HUDEP-2 (cell line): ENCODE measurements around the gene FAM181B.
"Not testable (repeated sequence)": the region's sequence is repeated elsewhere in the genome, so short reads cannot be mapped to it uniquely, and the experiment has no call there.

Experiments used
- DNase-seq, 76 experiments: peaks; one replicate each; lab custom pipeline; 2025; ENCODE audit not compliant: unreplicated experiment in 76 of 76; lab: John Stamatoyannopoulos, UW

The FAM181B gene

GRCh38 chr11:82732734-82733443 is 775 bp downstream of the FAM181B start:
- peak in 1 of 76 experiments; percentile 19 for DNase-seq

GRCh38 chr11:82732348-82732733 is 1.3 kb downstream of the FAM181B start:
- no peak for DNase-seq

- DNase-seq, result no peak
Measured at GRCh38 chr11:82731691-82732277, 1.9 kb downstream of the FAM181B start.

GRCh38 chr11:82730754-82731153 is 2.9 kb downstream of the FAM181B start:
- no peak for DNase-seq

- DNase-seq, result no peak
Measured at GRCh38 chr11:82730286-82730685, 3.4 kb downstream of the FAM181B start.

- no peak for DNase-seq
Measured at GRCh38 chr11:82724026-82724425, 9.6 kb downstream of the FAM181B start.

- no peak for DNase-seq
Measured at GRCh38 chr11:82722231-82722630, 11.4 kb downstream of the FAM181B start.

GRCh38 chr11:82720267-82721065 is 13.2 kb downstream of the FAM181B start:
- DNase-seq, result no peak

- no peak for DNase-seq
Measured at GRCh38 chr11:82719361-82720105, 14.1 kb downstream of the FAM181B start.

- DNase-seq, result no peak
Measured at GRCh38 chr11:82718821-82719220, 14.8 kb downstream of the FAM181B start.

GRCh38 chr11:82718307-82718706 is 15.4 kb downstream of the FAM181B start:
- DNase-seq, result peak in 14 of 76 experiments; percentile 1 to 37 (median 9)

- DNase-seq, result no peak
Measured at GRCh38 chr11:82714346-82715174, 19.1 kb downstream of the FAM181B start.

DNA sequence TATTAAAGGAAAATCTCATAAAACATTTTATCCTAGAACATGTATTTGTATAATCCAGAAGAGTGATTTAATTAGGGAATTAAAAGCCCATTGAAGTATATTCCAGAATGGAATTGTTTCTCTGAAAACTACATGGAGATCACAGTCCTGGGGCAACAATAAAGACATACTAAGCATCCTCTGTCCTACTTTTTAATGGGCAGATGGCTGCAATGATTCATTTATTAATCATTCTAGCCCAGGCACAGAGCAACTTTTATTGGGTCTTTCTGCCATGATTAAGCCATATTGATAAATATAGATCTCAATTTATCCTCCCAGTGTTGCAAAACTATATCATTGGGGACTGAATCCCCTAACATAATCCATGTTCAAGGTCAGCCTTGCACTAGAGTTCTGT is 22.0 kb downstream of the FAM181B start:
- DNase-seq, result no peak

- DNase-seq, result no peak
Measured at GRCh38 chr11:82703796-82704195, 29.9 kb downstream of the FAM181B start.

GRCh38 chr11:82703226-82703625 is 30.4 kb downstream of the FAM181B start:
- no peak for DNase-seq

GRCh38 chr11:82701847-82702520 is 31.7 kb downstream of the FAM181B start:
- DNase-seq, result peak in 33 of 76 experiments; percentile 1 to 57 (median 21)

- no peak for DNase-seq
Measured at GRCh38 chr11:82698576-82699352, 34.9 kb downstream of the FAM181B start.

- DNase-seq, result no peak
Measured at GRCh38 chr11:82692981-82693380, 40.7 kb downstream of the FAM181B start.

DNA sequence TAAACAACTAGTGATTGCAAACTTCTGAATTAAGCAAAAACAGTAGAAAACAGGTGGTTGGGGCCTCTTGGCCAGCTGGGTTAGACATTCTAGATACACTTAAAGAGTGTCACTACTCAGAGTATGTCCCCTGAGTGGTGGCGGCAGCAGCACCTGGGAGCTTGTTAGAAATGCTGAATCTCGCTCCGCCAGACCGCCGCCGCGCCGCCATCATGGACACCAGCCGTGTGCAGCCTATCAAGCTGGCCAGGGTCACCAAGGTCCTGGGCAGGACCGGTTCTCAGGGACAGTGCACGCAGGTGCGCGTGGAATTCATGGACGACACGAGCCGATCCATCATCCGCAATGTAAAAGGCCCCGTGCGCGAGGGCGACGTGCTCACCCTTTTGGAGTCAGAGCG is 44.3 kb downstream of the FAM181B start:
- not testable (repeated sequence) for DNase-seq
